Nephron (organoid): ENCODE data around the gene VSIG10L2.

ENCODE experiments used
- H3K27ac Mint-ChIP-seq, 3 experiments: 2 replicates each; pipeline ENCODE4 v1.8.0; 2020; ENCODE audit warnings: mixed read lengths in 3 of 3, mild to moderate bottlenecking in 2 of 3, moderate library complexity in 1 of 3
- H3K27me3 Mint-ChIP-seq: 2 replicates; pipeline ENCODE4 v1.8.0; 2021; ENCODE audit warnings: low read depth, mild to moderate bottlenecking, moderate library complexity, mixed read lengths
- H3K36me3 Mint-ChIP-seq: 2 replicates; pipeline ENCODE4 v1.8.0; 2020; ENCODE audit warnings: low read depth, mixed read lengths
- H3K4me1 Mint-ChIP-seq: 2 replicates; pipeline ENCODE4 v1.8.0; 2020; ENCODE audit warnings: mixed read lengths
- H3K4me3 Mint-ChIP-seq, 3 experiments: 2 replicates each; pipeline ENCODE4 v1.8.0; 2020; ENCODE audit warnings: mild to moderate bottlenecking in 3 of 3, mixed read lengths in 3 of 3, moderate library complexity in 2 of 3
- H3K9me3 Mint-ChIP-seq: 2 replicates; pipeline ENCODE4 v1.8.0; 2020; ENCODE audit warnings: mixed read lengths
- TF ChIP-seq, protein P1 (sequence below), 3 experiments: fragments of 200-600 bp; sonication (generic); IDR thresholded peaks; one replicate each; pipeline ENCODE4 v1.5.0; 2021; ENCODE audit warnings: antibody characterized with exemption in 3 of 3; ENCODE audit not compliant: unreplicated experiment in 3 of 3

VSIG10L2 gene

DNA sequence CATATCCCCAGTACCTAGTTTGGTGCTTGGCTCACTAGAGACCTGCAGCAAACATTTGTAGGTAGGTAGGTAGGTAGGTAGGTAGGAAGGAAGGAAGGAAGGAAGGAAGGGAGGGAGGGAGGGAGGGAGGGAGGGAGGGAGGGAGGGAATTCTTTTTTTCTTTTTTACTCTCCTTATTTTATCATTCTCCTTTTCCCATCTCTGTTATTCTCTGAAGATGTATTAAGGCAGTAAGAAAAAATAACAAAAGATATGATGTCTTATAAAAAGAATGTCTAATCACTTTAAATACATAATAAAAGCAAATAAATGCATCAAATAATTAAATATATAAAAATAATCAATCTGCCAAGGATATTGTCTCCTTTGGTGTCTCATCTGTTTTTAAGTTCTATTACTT, 28.4 kb downstream of the VSIG10L2 start:
- no peak overlapping the region for H3K27ac Mint-ChIP-seq
- H3K27me3 Mint-ChIP-seq = no peaks in the 10 kb centered on the region
- TF ChIP-seq, protein P1, sequence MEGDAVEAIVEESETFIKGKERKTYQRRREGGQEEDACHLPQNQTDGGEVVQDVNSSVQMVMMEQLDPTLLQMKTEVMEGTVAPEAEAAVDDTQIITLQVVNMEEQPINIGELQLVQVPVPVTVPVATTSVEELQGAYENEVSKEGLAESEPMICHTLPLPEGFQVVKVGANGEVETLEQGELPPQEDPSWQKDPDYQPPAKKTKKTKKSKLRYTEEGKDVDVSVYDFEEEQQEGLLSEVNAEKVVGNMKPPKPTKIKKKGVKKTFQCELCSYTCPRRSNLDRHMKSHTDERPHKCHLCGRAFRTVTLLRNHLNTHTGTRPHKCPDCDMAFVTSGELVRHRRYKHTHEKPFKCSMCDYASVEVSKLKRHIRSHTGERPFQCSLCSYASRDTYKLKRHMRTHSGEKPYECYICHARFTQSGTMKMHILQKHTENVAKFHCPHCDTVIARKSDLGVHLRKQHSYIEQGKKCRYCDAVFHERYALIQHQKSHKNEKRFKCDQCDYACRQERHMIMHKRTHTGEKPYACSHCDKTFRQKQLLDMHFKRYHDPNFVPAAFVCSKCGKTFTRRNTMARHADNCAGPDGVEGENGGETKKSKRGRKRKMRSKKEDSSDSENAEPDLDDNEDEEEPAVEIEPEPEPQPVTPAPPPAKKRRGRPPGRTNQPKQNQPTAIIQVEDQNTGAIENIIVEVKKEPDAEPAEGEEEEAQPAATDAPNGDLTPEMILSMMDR (IDR thresholded peaks at IDR 0.05; ENCODE audit: unreplicated experiment in 3 of 3) = no peak
- peaks cover 19% of the 10 kb centered on the region for H3K4me1 Mint-ChIP-seq
- H3K9me3 Mint-ChIP-seq = no peaks in the 10 kb centered on the region
- H3K36me3 Mint-ChIP-seq = peaks cover 69% of the 10 kb centered on the region
- H3K4me3 Mint-ChIP-seq = no peak overlapping the region

DNA sequence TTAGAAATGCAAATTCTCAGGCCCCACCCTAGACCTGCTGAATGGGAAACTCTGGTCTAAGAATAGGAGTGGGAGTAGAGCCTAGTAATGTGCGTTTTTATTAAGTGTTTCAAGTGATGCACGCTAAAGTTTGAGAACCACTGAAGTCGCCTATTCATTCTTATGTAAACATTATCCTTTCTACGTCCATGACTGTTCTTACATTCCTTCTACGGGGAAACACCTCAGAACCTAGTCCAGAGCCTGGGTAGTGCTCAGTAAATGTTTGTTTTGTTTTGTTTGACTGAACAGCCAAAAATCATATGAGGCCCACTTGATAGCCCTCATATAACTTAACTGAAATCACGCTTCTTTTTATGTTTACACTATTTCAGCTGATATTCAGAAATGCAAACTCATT, 29.8 kb downstream of the VSIG10L2 start:
- Mint-ChIP-seq H3K36me3 (peaks cover 59% of the 10 kb centered on the region), H3K4me3 (no peak overlapping the region), H3K4me1 (peaks cover 21% of the 10 kb centered on the region), H3K9me3 (no peaks in the 10 kb centered on the region), H3K27ac (no peak overlapping the region), H3K27me3 (no peaks in the 10 kb centered on the region)
- TF ChIP-seq, protein P1 (IDR thresholded peaks at IDR 0.05; ENCODE audit: unreplicated experiment in 3 of 3) = no peak

DNA sequence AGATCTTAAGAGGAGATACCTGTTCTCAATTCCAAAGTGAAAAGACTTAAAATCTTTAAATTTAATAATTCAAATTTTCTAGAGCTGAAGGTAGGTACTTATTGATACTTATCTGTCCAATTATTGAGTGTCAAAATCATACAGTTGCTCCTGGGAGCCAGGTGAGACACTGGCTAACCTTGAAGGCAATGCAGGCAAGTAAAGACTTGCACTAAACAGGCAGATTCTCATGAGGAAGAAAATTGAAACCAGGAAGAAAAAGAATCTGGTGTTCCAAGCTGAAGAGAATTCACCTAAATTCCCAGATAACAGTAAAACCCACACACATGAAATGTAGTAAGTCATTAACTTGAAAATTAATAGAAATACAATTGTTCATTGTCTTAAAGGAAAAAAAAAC, 30.3 kb downstream of the VSIG10L2 start:
- Mint-ChIP-seq H3K36me3 (peaks cover 62% of the 10 kb centered on the region), H3K27me3 (no peaks in the 10 kb centered on the region), H3K27ac (no peak overlapping the region), H3K4me1 (peaks cover 21% of the 10 kb centered on the region), H3K9me3 (no peaks in the 10 kb centered on the region), H3K4me3 (no peak overlapping the region)
- TF ChIP-seq, protein P1 (IDR thresholded peaks at IDR 0.05; ENCODE audit: unreplicated experiment in 3 of 3) = no peak

DNA sequence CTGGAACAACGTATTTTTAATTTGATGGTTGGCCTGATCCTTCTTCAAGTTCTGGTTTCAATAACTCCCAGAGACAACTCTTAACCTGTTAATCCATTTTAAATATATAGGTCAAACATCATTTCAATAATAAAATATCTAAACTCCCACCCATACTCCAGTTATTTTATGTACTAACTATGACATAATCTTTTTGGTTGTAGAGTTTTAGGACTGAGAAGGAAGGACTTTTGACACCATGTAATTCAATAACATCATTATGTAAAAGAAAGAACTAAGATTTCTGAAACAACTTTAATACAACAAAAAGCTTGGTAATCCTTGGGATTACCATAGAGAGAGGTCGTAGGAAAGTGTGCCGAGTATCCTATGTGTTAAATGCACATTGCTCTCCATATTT, 31.5 kb downstream of the VSIG10L2 start:
- Mint-ChIP-seq H3K27me3 (no peaks in the 10 kb centered on the region), H3K36me3 (peaks cover 60% of the 10 kb centered on the region), H3K27ac (peak overlapping the region in 1 of 3 experiments; percentile 17), H3K9me3 (no peaks in the 10 kb centered on the region), H3K4me1 (peaks cover 15% of the 10 kb centered on the region), H3K4me3 (no peak overlapping the region)
- TF ChIP-seq, protein P1 (IDR thresholded peaks at IDR 0.05; ENCODE audit: unreplicated experiment in 3 of 3) = no peak

DNA sequence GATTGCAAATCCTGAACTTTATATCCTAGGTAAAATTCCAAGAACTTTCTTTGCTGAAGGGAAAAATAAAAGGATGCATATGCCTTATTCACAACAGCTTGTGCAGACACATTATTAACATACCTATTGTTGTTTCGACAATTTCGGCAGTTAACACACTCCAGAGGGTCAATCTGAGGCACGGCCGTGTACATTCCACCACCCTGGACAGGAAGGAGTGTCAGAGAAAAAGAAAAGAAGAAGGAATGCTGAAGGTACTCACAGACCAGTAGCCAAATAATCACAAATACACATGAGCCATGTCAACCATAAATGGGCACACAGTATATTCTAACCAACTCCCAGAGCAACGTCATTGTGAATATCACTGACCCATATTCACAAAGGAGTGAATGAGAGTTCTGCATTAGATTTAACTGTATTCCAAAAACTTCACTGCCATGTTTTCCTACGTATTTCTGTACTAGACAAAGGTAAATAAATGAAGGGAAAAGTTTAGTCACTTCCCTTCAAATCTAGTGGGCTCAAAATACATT, 32.4 kb downstream of the VSIG10L2 start:
- Mint-ChIP-seq H3K4me1 (peaks cover 15% of the 10 kb centered on the region), H3K27me3 (no peaks in the 10 kb centered on the region), H3K9me3 (no peaks in the 10 kb centered on the region), H3K27ac (peak overlapping the region in 2 of 3 experiments; percentile 41 to 62), H3K4me3 (no peak overlapping the region), H3K36me3 (peaks cover 61% of the 10 kb centered on the region)
- TF ChIP-seq, protein P1 (IDR thresholded peaks at IDR 0.05; ENCODE audit: unreplicated experiment in 3 of 3) = no peak

DNA sequence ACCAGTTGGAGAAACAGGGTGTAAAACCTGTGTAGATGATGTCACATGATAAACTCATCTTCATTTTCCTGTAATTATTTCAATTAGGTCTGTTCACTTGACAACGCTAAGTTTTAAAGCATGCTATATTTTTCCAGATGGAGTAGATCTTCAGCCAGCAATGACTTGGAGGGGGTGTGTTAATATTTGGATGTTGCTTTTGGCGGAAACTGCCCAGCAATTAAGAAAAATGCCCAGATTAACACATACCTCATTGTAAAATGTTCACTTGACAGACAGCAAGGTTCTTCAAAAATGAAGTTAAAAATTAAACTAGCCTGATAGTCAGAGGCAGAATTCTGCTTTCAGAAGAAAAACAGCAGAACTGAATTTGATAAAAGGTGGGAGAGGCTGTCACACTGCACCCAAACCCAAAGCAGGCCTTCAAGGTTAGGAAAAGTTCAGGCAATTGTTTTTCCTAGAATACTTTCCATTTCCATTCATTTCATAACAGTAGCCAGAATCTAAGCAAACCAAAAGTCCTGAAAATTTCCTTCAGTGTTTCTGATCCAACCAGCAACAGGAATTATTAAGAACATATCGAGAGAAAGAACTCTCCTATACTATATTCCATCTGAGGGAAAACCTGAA, 33.0 kb downstream of the VSIG10L2 start:
- TF ChIP-seq, protein P1 (IDR thresholded peaks at IDR 0.05; ENCODE audit: unreplicated experiment in 3 of 3) = no peak
- Mint-ChIP-seq H3K9me3 (no peaks in the 10 kb centered on the region), H3K4me1 (peaks cover 15% of the 10 kb centered on the region), H3K27me3 (no peaks in the 10 kb centered on the region), H3K4me3 (no peak overlapping the region), H3K27ac (peak overlapping the region; percentile 7 to 62 (median 51)), H3K36me3 (peaks cover 68% of the 10 kb centered on the region)
